GM23338 (cell line): ENCODE results near the gene RFX3.

Experiments
- CREB1 ChIP-seq: fragments of 250-450 bp; sonication (Bioruptor Pico); IDR thresholded peaks from 2 replicates; pipeline ENCODE4 v1.5.0; 2020; ENCODE audit warnings: low read depth, mild to moderate bottlenecking, moderate library complexity
- EZH2 ChIP-seq: fragments of 200-600 bp; sonication (generic); IDR thresholded peaks from one replicate; pipeline ENCODE4 v1.8.0; 2017; ENCODE audit warnings: antibody characterized with exemption, mild to moderate bottlenecking, low read depth; ENCODE audit not compliant: unreplicated experiment
- EZH2phosphoT487 ChIP-seq: fragments of 200-600 bp; sonication (generic); IDR thresholded peaks from one replicate; pipeline ENCODE4 v1.8.1; 2018; ENCODE audit warnings: antibody characterized with exemption; ENCODE audit not compliant: unreplicated experiment
- JUNB ChIP-seq: IDR thresholded peaks from one replicate; pipeline ENCODE4 v1.6.1; 2016; ENCODE audit warnings: antibody characterized with exemption; ENCODE audit not compliant: unreplicated experiment
- NANOG ChIP-seq: IDR thresholded peaks from 2 replicates; pipeline ENCODE4 v1.6.1; 2016; ENCODE audit warnings: antibody characterized with exemption, borderline replicate concordance
- POLR2AphosphoS5 ChIP-seq: IDR thresholded peaks from 2 replicates; pipeline ENCODE4 v1.6.1; 2016; ENCODE audit warnings: antibody characterized with exemption, low read depth
- STAT1 ChIP-seq: IDR thresholded peaks from one replicate; pipeline ENCODE4 v1.6.1; 2016; ENCODE audit warnings: antibody characterized with exemption; ENCODE audit not compliant: unreplicated experiment
- ZNF114 ChIP-seq: fragments of 250-450 bp; sonication (Bioruptor Pico); IDR thresholded peaks from 2 replicates; pipeline ENCODE4 v1.5.0; 2020; ENCODE audit warnings: mild to moderate bottlenecking, moderate library complexity
- ZNF331 ChIP-seq: fragments of 250-450 bp; sonication (Bioruptor Pico); IDR thresholded peaks from 2 replicates; pipeline ENCODE4 v1.5.0; 2020; ENCODE audit warnings: low read depth, mild to moderate bottlenecking, moderate library complexity
- TF ChIP-seq, protein P1 (sequence below), 2 experiments: fragments of 200-600 bp in 1 of 2; sonication (generic) in 1 of 2; conservative IDR thresholded peaks; 2 replicates each; pipeline versions ENCODE4 v1.5.1 to v1.6.1; 2016 to 2017; ENCODE audit warnings: antibody characterized with exemption in 2 of 2, low read depth in 2 of 2, mild to moderate bottlenecking in 2 of 2, moderate library complexity in 1 of 2
- TF ChIP-seq, protein P2 (sequence below): IDR thresholded peaks from one replicate; pipeline ENCODE4 v1.6.1; 2018; ENCODE audit warnings: antibody characterized with exemption; ENCODE audit not compliant: unreplicated experiment
- TF ChIP-seq, protein P3 (sequence below): IDR thresholded peaks from 2 replicates; pipeline ENCODE4 v1.6.1; 2016; ENCODE audit warnings: antibody characterized with exemption
- TF ChIP-seq, protein P4 (sequence below): fragments of 250-450 bp; sonication (Bioruptor Pico); IDR thresholded peaks from 2 replicates; pipeline ENCODE4 v1.5.0; 2020; ENCODE audit warnings: mild to moderate bottlenecking, moderate library complexity

DNA sequence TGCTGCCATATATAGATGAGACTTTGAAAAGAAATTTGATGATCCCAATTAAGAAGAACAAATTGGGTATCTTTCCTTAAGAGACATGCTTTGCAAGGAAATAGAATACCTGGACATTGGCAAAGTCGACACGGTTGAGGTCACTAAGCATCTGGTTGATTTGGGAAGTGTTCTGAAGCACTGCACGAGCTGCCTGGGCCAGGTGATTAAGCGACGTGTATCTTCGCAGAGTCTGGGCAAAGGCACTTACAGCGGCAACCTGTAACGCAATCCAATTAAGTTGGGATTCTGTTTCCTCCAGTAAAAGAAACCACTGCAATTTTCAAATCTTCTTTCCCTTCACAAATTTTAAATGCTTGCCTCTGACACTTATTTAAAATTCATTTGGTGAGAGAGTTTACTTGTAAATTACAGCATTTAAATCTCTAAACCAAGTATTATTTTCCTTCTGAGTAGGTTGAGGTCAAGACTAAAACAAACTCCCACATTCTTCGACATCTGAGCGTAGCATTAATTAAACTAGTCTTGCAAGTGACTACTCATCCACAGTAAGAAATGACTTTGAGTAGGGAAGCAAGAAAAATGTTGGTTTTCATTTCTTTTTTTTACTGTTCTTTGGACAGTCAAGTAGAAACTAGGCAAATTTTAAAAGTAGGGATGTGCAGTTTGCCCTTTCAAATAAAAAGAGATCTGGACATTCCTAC lies 262.8 kb downstream of the RFX3 start:
- TF ChIP-seq, protein P1, sequence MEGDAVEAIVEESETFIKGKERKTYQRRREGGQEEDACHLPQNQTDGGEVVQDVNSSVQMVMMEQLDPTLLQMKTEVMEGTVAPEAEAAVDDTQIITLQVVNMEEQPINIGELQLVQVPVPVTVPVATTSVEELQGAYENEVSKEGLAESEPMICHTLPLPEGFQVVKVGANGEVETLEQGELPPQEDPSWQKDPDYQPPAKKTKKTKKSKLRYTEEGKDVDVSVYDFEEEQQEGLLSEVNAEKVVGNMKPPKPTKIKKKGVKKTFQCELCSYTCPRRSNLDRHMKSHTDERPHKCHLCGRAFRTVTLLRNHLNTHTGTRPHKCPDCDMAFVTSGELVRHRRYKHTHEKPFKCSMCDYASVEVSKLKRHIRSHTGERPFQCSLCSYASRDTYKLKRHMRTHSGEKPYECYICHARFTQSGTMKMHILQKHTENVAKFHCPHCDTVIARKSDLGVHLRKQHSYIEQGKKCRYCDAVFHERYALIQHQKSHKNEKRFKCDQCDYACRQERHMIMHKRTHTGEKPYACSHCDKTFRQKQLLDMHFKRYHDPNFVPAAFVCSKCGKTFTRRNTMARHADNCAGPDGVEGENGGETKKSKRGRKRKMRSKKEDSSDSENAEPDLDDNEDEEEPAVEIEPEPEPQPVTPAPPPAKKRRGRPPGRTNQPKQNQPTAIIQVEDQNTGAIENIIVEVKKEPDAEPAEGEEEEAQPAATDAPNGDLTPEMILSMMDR (conservative IDR thresholded peaks at IDR 0.05; ENCODE audit: low read depth in 2 of 2) = no peak
- TF ChIP-seq, protein P2, sequence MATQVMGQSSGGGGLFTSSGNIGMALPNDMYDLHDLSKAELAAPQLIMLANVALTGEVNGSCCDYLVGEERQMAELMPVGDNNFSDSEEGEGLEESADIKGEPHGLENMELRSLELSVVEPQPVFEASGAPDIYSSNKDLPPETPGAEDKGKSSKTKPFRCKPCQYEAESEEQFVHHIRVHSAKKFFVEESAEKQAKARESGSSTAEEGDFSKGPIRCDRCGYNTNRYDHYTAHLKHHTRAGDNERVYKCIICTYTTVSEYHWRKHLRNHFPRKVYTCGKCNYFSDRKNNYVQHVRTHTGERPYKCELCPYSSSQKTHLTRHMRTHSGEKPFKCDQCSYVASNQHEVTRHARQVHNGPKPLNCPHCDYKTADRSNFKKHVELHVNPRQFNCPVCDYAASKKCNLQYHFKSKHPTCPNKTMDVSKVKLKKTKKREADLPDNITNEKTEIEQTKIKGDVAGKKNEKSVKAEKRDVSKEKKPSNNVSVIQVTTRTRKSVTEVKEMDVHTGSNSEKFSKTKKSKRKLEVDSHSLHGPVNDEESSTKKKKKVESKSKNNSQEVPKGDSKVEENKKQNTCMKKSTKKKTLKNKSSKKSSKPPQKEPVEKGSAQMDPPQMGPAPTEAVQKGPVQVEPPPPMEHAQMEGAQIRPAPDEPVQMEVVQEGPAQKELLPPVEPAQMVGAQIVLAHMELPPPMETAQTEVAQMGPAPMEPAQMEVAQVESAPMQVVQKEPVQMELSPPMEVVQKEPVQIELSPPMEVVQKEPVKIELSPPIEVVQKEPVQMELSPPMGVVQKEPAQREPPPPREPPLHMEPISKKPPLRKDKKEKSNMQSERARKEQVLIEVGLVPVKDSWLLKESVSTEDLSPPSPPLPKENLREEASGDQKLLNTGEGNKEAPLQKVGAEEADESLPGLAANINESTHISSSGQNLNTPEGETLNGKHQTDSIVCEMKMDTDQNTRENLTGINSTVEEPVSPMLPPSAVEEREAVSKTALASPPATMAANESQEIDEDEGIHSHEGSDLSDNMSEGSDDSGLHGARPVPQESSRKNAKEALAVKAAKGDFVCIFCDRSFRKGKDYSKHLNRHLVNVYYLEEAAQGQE = no peak
- TF ChIP-seq ZNF331 (CRISPR knock-in tag) (no peak), POLR2AphosphoS5 (no peak), EZH2 (no peak), STAT1 (no peak), JUNB (no peak), NANOG (no peak), CREB1 (CRISPR knock-in tag) (no peak), EZH2phosphoT487 (no peak), ZNF114 (CRISPR knock-in tag) (no peak)
- TF ChIP-seq, protein P3, sequence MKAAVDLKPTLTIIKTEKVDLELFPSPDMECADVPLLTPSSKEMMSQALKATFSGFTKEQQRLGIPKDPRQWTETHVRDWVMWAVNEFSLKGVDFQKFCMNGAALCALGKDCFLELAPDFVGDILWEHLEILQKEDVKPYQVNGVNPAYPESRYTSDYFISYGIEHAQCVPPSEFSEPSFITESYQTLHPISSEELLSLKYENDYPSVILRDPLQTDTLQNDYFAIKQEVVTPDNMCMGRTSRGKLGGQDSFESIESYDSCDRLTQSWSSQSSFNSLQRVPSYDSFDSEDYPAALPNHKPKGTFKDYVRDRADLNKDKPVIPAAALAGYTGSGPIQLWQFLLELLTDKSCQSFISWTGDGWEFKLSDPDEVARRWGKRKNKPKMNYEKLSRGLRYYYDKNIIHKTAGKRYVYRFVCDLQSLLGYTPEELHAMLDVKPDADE = no peak
- TF ChIP-seq, protein P4, sequence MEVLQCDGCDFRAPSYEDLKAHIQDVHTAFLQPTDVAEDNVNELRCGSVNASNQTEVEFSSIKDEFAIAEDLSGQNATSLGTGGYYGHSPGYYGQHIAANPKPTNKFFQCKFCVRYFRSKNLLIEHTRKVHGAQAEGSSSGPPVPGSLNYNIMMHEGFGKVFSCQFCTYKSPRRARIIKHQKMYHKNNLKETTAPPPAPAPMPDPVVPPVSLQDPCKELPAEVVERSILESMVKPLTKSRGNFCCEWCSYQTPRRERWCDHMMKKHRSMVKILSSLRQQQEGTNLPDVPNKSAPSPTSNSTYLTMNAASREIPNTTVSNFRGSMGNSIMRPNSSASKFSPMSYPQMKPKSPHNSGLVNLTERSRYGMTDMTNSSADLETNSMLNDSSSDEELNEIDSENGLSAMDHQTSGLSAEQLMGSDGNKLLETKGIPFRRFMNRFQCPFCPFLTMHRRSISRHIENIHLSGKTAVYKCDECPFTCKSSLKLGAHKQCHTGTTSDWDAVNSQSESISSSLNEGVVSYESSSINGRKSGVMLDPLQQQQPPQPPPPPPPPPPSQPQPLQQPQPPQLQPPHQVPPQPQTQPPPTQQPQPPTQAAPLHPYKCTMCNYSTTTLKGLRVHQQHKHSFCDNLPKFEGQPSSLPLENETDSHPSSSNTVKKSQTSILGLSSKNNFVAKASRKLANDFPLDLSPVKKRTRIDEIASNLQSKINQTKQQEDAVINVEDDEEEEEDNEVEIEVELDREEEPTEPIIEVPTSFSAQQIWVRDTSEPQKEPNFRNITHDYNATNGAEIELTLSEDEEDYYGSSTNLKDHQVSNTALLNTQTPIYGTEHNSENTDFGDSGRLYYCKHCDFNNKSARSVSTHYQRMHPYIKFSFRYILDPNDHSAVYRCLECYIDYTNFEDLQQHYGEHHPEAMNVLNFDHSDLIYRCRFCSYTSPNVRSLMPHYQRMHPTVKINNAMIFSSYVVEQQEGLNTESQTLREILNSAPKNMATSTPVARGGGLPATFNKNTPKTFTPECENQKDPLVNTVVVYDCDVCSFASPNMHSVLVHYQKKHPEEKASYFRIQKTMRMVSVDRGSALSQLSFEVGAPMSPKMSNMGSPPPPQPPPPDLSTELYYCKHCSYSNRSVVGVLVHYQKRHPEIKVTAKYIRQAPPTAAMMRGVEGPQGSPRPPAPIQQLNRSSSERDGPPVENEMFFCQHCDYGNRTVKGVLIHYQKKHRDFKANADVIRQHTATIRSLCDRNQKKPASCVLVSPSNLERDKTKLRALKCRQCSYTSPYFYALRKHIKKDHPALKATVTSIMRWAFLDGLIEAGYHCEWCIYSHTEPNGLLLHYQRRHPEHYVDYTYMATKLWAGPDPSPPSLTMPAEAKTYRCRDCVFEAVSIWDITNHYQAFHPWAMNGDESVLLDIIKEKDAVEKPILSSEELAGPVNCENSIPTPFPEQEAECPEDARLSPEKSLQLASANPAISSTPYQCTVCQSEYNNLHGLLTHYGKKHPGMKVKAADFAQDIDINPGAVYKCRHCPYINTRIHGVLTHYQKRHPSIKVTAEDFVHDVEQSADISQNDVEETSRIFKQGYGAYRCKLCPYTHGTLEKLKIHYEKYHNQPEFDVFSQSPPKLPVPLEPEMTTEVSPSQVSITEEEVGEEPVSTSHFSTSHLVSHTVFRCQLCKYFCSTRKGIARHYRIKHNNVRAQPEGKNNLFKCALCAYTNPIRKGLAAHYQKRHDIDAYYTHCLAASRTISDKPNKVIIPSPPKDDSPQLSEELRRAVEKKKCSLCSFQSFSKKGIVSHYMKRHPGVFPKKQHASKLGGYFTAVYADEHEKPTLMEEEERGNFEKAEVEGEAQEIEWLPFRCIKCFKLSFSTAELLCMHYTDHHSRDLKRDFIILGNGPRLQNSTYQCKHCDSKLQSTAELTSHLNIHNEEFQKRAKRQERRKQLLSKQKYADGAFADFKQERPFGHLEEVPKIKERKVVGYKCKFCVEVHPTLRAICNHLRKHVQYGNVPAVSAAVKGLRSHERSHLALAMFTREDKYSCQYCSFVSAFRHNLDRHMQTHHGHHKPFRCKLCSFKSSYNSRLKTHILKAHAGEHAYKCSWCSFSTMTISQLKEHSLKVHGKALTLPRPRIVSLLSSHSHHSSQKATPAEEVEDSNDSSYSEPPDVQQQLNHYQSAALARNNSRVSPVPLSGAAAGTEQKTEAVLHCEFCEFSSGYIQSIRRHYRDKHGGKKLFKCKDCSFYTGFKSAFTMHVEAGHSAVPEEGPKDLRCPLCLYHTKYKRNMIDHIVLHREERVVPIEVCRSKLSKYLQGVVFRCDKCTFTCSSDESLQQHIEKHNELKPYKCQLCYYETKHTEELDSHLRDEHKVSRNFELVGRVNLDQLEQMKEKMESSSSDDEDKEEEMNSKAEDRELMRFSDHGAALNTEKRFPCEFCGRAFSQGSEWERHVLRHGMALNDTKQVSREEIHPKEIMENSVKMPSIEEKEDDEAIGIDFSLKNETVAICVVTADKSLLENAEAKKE (CRISPR knock-in tag) = no peak
